Measurements from ENCODE around the gene PLD4.
"Not testable (repeated sequence)": the region's sequence is repeated elsewhere in the genome, so short reads cannot be mapped to it uniquely, and the experiment has no call there.

The PLD4 gene

GRCh38 chr14:104898195-104898558 is 26.5 kb upstream of the PLD4 start:
- in situ Hi-C loops (cut with MboI; ENCODE audit: low sequenced_read_pairs), result no loop called here

- in situ Hi-C loops (cut with MboI; ENCODE audit: low sequenced_read_pairs), result no loop called here
Measured at GRCh38 chr14:104898870-104899510, 25.7 kb upstream of the PLD4 start.

GRCh38 chr14:104899781-104900180 is 24.9 kb upstream of the PLD4 start:
- in situ Hi-C loops (cut with MboI; ENCODE audit: low sequenced_read_pairs), result no loop called here

- in situ Hi-C loops (cut with MboI; ENCODE audit: low sequenced_read_pairs), result no loop called here
Measured at GRCh38 chr14:104900639-104901512, 23.8 kb upstream of the PLD4 start.

- in situ Hi-C loops (cut with MboI; ENCODE audit: low sequenced_read_pairs), result no loop called here
Measured at GRCh38 chr14:104903990-104904389, 20.7 kb upstream of the PLD4 start.

- in situ Hi-C loops (cut with MboI; ENCODE audit: low sequenced_read_pairs), result not testable (repeated sequence)
Measured at GRCh38 chr14:104904650-104905578, 19.8 kb upstream of the PLD4 start.

GRCh38 chr14:104905579-104905933 is 19.1 kb upstream of the PLD4 start:
- in situ Hi-C loops (cut with MboI; ENCODE audit: low sequenced_read_pairs), result not testable (repeated sequence)

- in situ Hi-C loops (cut with MboI; ENCODE audit: low sequenced_read_pairs), result no loop called here
Measured at GRCh38 chr14:104908303-104908702, 16.4 kb upstream of the PLD4 start.

GRCh38 chr14:104912053-104912452 is 12.6 kb upstream of the PLD4 start:
- in situ Hi-C loops (cut with MboI; ENCODE audit: low sequenced_read_pairs), result no loop called here

- in situ Hi-C loops (cut with MboI; ENCODE audit: low sequenced_read_pairs), result no loop called here
Measured at GRCh38 chr14:104913435-104913834, 11.2 kb upstream of the PLD4 start.

- in situ Hi-C loops (cut with MboI; ENCODE audit: low sequenced_read_pairs), result no loop called here
Measured at GRCh38 chr14:104917116-104917515, 7.6 kb upstream of the PLD4 start.

GRCh38 chr14:104917993-104918392 is 6.7 kb upstream of the PLD4 start:
- in situ Hi-C loops (cut with MboI; ENCODE audit: low sequenced_read_pairs), result no loop called here

- in situ Hi-C loops (cut with MboI; ENCODE audit: low sequenced_read_pairs), result not testable (repeated sequence)
Measured at GRCh38 chr14:104919152-104919992, 5.3 kb upstream of the PLD4 start.

GRCh38 chr14:104919993-104920315 is 4.7 kb upstream of the PLD4 start:
- in situ Hi-C loops (cut with MboI; ENCODE audit: low sequenced_read_pairs), result no loop called here

GRCh38 chr14:104923640-104924420 is 849 bp upstream of the PLD4 start:
- in situ Hi-C loops (cut with MboI; ENCODE audit: low sequenced_read_pairs), result no loop called here

GRCh38 chr14:104925214-104925854 is 655 bp downstream of the PLD4 start:
- in situ Hi-C loops (cut with MboI; ENCODE audit: low sequenced_read_pairs), result no loop called here

- in situ Hi-C loops (cut with MboI; ENCODE audit: low sequenced_read_pairs), result no loop called here
Measured at GRCh38 chr14:104925855-104926609, 1.4 kb downstream of the PLD4 start.

GRCh38 chr14:104926619-104927431 is 2.1 kb downstream of the PLD4 start:
- in situ Hi-C loops (cut with MboI; ENCODE audit: low sequenced_read_pairs), result no loop called here
